Measurements from ENCODE around the gene CRYGC. TPM values are rescaled to one million over a fixed set of nuclear protein-coding genes. Genes with fewer than 3 reads are reported as not detected.
"Not testable (repeated sequence)": the region's sequence is repeated elsewhere in the genome, so short reads cannot be mapped to it uniquely, and the experiment has no call there.

The CRYGC gene
- total RNA-seq, 1 donor from 2014 or later: not detected

DNA sequence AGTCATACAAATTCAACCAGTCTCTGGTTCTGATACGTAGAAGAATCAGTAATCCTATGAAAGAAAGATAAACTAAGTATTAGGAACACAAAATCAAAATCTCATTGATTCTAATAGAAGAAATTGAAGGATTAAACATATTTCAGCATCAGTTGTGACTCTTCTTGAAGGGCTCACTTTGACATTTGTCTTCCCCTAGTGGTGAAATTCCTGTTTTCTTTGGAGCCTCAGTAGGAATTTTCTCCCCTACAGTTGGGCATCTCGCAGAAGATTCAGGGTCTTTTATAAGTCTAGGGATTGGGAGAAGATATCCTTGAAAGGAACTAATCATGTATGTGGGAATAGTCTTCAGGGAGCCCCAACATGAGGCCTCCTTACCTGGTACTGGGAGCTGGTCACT, 19.2 kb upstream of the CRYGC start:
- Mint-ChIP-seq H3K4me3 (no peak overlapping the region), H3K4me1 (ENCODE audit: low read depth) (no peaks in the 10 kb centered on the region), H3K9me3 (no peaks in the 10 kb centered on the region)

DNA sequence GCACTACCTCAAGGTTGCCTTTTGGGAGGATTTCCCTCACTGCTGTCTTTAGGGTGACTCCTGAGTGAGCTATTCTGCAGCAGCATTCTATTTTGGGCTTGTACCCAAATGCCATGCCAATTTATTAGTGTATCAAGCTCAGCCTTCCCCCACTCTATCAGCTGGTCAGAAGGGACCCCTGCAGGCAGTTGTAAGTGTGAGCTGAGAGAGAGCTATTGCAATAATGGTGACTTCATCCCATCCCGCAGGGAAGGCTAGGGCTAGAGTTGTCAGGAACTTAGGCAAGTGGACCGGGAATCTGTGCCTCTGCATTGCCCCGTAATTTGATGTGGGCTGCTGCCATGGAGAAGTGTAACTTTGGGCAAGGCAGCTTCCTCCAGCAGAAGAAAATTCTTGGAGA, 18.1 kb upstream of the CRYGC start:
- H3K4me3 Mint-ChIP-seq: no peak overlapping the region
- intact Hi-C loops (cut with micrococcal nuclease): no loop called here
- no peak overlapping the region for H3K27ac Mint-ChIP-seq
- no peak for DNase-seq (ENCODE audit: low spot score)
- no peaks in the 10 kb centered on the region for H3K27me3 Mint-ChIP-seq (ENCODE audit: insufficient read depth)
- no peaks in the 10 kb centered on the region for H3K4me1 Mint-ChIP-seq (ENCODE audit: low read depth)
- no peaks in the 10 kb centered on the region for H3K9me3 Mint-ChIP-seq
- H3K36me3 Mint-ChIP-seq (ENCODE audit: low read depth): no peaks in the 10 kb centered on the region

More for the DNA sequence above, 19.2 kb upstream of the CRYGC start:
- no peak for DNase-seq (ENCODE audit: low spot score)
- Mint-ChIP-seq H3K36me3 (ENCODE audit: low read depth) (no peaks in the 10 kb centered on the region), H3K27ac (no peak overlapping the region), H3K27me3 (ENCODE audit: insufficient read depth) (no peaks in the 10 kb centered on the region)
- intact Hi-C loops (cut with micrococcal nuclease): no loop called here

DNA sequence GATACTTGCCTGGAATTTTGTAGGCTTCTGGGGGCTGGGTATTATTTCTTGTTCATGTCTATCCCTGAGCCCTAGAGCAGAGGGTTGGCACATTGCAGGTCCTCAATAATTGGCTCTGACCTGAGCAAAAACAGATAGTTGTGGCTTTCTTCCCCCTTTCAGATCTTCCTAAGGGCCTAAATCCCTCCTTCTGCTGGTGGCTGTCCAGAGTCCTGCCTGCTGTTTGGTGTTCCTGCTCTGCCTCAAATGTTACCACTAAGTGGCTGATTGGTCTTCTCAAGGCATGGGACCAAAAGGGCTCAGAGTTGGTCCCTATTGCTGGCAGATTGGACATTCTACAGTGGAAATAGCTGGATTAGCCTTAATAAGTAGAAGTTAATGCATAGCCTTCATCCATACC, 17.4 kb upstream of the CRYGC start:
- Mint-ChIP-seq H3K27ac (no peak overlapping the region), H3K27me3 (ENCODE audit: insufficient read depth) (no peaks in the 10 kb centered on the region), H3K4me1 (ENCODE audit: low read depth) (no peaks in the 10 kb centered on the region), H3K36me3 (ENCODE audit: low read depth) (no peaks in the 10 kb centered on the region), H3K4me3 (no peak overlapping the region), H3K9me3 (no peaks in the 10 kb centered on the region)
- no peak for DNase-seq (ENCODE audit: low spot score)
- intact Hi-C loops (cut with micrococcal nuclease): no loop called here

DNA sequence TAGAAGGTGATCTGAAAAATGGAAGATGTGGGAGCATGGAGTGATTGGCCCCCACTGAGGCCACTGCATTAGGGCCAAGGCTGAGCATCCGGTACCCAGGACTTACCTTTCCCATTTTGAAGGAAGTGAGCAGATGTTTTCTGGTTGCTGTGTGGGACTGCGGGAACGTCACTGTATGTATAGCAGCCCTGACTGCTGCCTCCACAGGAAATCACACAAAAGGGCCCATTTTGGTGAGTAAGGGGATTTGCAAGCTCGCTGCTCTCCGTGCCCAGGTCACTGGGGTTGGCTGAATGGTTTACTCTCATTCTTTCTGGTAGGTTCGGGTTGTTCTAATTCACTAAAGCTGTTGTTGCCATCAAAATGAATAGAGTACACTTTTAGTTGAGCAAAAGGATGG, 16.4 kb upstream of the CRYGC start, which contains the start of gene CRYGB:
TSS of gene CRYGB (minus strand) at position 153 of the 400 bp plus-strand sequence. CDS start at position 115, 38 bp downstream.
- intact Hi-C loops (cut with micrococcal nuclease): no loop called here

DNA sequence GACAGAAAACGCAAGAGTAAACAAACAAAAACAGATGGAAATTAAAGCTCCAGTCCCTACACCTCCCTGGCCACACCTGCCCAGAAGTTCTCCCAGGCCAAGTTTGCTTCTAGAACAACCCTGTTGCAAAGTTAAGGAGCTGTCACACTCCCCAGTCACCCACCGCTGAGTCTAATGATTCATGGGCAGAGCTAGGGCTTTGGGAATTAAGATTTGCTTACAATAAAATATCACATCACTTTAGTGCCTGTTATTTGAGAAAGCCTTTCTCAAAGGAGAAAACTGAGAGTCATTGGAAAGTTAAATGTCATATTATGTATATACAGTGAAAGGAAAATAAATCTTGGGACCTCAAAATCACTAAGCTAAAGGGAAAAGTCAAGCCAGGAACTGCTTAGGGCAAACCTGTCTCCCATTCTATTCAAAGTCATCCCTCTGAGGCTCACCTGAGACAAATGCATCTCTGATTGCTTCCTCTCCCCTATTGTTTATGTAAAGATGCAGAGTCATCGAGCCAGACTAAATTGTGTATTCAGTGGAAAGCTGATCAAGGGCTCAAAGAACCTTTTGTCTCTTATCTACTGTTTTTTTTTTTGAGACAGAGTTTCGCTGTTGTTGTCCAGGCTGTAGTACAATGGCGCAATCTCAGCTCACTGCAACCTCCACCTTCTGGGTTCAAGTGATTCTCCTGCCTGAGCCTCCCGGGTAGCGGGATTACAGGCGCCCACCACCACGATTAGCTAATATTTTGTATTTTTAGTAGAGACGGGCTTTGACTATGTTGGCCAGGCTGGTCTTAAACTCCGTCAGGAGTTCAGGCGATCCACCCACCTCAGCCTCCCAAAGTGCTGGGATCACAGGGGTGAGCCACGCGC, 13.5 kb upstream of the CRYGC start:
- Mint-ChIP-seq H3K9me3 (no peaks in the 10 kb centered on the region), H3K4me1 (ENCODE audit: low read depth) (no peaks in the 10 kb centered on the region), H3K4me3 (no peak overlapping the region), H3K27me3 (ENCODE audit: insufficient read depth) (no peaks in the 10 kb centered on the region), H3K27ac (no peak overlapping the region), H3K36me3 (ENCODE audit: low read depth) (no peaks in the 10 kb centered on the region)
- intact Hi-C loops (cut with micrococcal nuclease): no loop called here
- no peak for DNase-seq (ENCODE audit: low spot score)

More for the DNA sequence above, 16.4 kb upstream of the CRYGC start, which contains the start of gene CRYGB:
- H3K27me3 Mint-ChIP-seq (ENCODE audit: insufficient read depth): no peaks in the 10 kb centered on the region
- no peaks in the 10 kb centered on the region for H3K4me1 Mint-ChIP-seq (ENCODE audit: low read depth)
- no peaks in the 10 kb centered on the region for H3K9me3 Mint-ChIP-seq
- no peak for DNase-seq (ENCODE audit: low spot score)
- H3K36me3 Mint-ChIP-seq (ENCODE audit: low read depth): no peaks in the 10 kb centered on the region
- no peak within 1 kb of the TSS for H3K4me3 Mint-ChIP-seq
- no peak within 1 kb of the TSS for H3K27ac Mint-ChIP-seq

DNA sequence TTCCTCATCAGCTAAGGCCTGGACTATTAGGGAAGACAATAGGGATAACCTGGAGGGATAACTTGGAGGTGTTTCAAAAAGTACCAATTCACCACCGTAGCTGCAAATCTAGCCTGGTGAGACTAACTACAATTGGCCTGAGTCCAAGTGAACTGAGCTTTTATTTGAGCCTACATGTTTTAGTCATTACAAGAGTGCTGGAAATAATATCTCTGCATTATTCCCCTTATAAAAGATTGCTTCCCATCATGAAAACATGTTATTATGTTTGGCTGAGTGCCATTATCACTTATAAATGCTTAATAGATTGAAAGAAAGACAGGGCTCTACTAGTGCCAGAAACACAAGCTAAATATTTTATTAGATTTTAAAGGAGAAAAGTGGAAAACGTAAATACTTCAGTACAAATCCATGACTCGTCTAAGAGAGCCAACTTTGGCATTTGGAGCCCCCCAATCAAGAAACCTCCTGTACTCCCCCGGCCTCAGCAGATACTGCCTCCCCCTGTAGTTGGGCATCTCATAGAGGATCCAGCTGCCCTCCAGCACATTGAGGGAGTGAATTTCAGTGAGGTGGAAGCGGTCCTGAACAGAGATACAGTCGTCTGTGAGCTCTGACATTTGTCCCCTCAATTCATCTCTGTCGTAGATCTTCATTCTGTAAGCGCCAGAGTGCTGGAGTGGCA, 12.8 kb upstream of the CRYGC start:
- Mint-ChIP-seq H3K27me3 (ENCODE audit: insufficient read depth) (no peaks in the 10 kb centered on the region), H3K4me3 (no peak overlapping the region), H3K27ac (no peak overlapping the region), H3K9me3 (no peaks in the 10 kb centered on the region), H3K36me3 (ENCODE audit: low read depth) (no peaks in the 10 kb centered on the region), H3K4me1 (ENCODE audit: low read depth) (no peaks in the 10 kb centered on the region)
- intact Hi-C loops (cut with micrococcal nuclease): no loop called here
- no peak for DNase-seq (ENCODE audit: low spot score)

DNA sequence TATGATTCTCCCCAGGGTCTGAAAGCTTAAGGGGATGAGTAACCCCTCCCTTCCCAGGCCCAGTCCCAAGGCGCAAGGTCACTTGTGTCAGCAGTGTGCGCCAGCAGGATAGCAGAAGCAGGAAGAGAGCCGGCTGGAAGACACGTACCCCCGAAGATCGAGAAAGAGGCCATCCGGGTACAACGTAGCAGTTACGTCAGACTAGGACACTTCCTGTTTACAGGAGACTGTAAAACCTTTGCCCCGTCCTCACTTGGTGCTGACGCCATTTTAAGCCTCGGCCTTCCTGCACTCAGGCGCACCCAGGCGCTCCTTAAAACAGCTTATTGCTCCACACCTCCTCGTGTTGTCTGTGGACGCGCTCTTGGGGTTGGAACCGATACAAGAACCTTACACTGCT, 9.8 kb upstream of the CRYGC start:
- intact Hi-C loops (cut with micrococcal nuclease): no loop called here
- Mint-ChIP-seq H3K4me3 (no peak overlapping the region), H3K36me3 (ENCODE audit: low read depth) (no peaks in the 10 kb centered on the region), H3K4me1 (ENCODE audit: low read depth) (peaks cover 8% of the 10 kb centered on the region), H3K9me3 (no peaks in the 10 kb centered on the region), H3K27me3 (ENCODE audit: insufficient read depth) (no peaks in the 10 kb centered on the region), H3K27ac (no peak overlapping the region)
- DNase-seq (ENCODE audit: low spot score): no peak

DNA sequence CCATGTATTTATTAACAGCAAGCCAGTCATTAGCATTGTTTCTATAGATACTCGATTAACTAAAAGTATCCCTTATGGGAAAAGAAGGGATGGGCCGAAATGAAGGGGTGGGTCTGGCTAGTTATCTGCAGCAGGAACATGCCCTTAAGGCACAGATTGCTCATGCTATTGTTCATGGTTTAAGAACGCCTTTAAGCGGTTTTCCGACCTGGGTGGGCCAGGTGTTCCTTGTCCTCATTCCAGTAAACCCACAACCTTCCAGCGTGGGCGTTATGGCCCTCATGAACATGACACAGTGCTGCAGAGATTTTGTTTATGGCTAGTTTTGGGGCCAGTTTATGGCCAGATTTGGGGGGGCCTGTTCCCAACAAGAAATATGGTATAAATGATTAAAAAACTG, 8.7 kb upstream of the CRYGC start:
- H3K27ac Mint-ChIP-seq; H3K4me1 Mint-ChIP-seq (ENCODE audit: low read depth); H3K27me3 Mint-ChIP-seq (ENCODE audit: insufficient read depth); intact Hi-C loops (cut with micrococcal nuclease); H3K36me3 Mint-ChIP-seq (ENCODE audit: low read depth); H3K4me3 Mint-ChIP-seq; DNase-seq (ENCODE audit: low spot score); H3K9me3 Mint-ChIP-seq: not testable (repeated sequence)

DNA sequence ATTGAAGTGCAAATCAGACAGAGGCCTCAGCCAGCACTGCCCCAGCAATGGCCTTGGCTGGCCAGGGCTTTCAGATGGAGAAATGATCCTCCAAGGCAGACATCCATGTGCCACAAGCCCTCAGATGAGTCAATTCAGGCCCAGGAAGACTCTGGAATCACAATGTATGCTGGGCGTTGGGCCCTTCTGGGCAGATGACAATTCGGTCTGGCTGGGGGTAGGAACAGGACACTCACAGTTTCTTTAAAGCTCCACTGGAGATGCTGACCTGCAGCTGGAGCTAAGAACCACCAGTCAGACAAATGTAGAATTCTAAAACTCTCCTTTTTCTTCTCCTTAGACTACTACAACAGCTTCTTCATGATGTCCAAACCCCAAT, 7.1 kb upstream of the CRYGC start:
- H3K9me3 Mint-ChIP-seq: no peaks in the 10 kb centered on the region
- H3K27ac Mint-ChIP-seq: no peak overlapping the region
- intact Hi-C loops (cut with micrococcal nuclease): no loop called here
- no peak for DNase-seq (ENCODE audit: low spot score)
- no peak overlapping the region for H3K4me3 Mint-ChIP-seq
- H3K27me3 Mint-ChIP-seq (ENCODE audit: insufficient read depth): no peaks in the 10 kb centered on the region
- H3K36me3 Mint-ChIP-seq (ENCODE audit: low read depth): no peaks in the 10 kb centered on the region
- H3K4me1 Mint-ChIP-seq (ENCODE audit: low read depth): peaks cover 8% of the 10 kb centered on the region

DNA sequence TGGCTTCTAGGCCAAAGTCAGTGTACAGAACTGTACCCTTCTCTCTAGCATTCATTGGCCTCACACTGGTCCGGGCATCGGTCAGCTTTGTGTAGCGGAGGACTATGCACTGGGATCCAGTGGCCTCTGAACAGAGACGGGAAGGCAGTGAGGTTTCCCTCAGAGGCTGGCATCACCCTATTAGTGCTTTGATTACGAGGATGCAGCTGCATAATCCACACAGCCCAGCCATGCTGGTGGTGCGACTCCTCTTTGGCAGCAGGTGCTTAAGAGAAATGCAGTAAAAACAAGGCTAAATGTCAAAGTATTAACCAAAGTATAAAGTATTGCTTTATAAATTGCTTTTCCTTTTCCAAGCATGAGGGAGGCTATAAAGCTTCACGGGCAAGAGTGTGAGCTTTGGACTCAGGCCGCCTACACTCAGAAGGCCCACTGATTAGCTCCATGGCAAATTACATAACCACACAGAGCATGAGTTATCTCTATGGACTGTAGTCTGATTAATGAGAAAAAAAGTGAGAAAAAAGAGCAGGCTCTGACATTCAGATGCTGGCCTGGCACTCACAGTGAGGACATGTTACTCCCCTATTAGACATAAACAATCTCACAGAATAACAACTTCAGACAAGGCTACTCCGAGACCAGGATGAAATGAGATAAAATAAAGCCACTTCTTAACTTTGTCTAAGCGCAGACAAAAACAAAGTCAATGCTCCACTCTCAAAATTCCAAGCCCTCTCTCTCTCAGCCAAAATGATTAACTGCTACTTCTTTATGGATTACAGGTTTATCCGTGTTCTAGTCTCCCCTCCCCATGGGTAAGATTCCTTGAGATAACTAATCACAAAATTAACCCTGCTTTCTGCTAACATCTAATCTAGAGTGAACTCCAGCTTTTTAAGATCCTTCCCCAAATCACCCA, 6.4 kb upstream of the CRYGC start:
- H3K27ac Mint-ChIP-seq: no peak overlapping the region
- intact Hi-C loops (cut with micrococcal nuclease): no loop called here
- H3K9me3 Mint-ChIP-seq: no peaks in the 10 kb centered on the region

DNA sequence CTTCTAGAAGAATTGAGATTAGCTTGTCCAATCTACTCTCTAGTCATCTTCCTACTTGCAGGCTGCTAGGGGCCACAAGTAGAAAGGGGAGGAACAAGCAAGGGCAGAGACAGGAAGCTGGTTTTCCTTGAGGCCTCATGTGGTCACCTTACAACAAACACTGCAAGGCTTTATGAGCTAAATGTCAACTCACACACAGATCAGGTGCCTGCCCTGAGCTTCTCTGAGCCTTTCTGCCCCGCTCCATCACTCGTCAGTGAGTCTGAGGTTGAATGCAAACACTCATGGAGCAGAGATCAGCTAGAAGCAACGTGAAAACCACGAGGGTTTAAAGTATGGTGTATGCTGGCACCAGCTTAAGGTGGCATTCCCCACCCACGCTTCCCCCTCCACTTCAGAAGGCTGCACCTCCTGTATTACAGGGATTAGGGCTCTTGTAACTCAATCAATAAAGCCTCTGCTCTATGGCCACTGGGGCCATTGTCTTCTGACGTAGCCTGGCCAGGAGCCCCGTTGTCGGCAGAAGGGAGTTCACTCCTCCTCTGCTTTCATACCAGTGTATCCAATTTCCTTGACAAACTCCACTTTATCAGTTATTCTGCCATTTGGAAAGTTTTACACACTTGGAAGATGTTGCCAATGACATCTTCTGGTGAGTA, 5.4 kb upstream of the CRYGC start:
- intact Hi-C loops (cut with micrococcal nuclease): no loop called here
- no peak overlapping the region for H3K4me3 Mint-ChIP-seq
- H3K27me3 Mint-ChIP-seq (ENCODE audit: insufficient read depth): no peaks in the 10 kb centered on the region
- no peak overlapping the region for H3K27ac Mint-ChIP-seq
- no peaks in the 10 kb centered on the region for H3K9me3 Mint-ChIP-seq
- no peaks in the 10 kb centered on the region for H3K36me3 Mint-ChIP-seq (ENCODE audit: low read depth)
- DNase-seq (ENCODE audit: low spot score): no peak
- peaks cover 8% of the 10 kb centered on the region for H3K4me1 Mint-ChIP-seq (ENCODE audit: low read depth)

More for the DNA sequence above, 6.4 kb upstream of the CRYGC start:
- Mint-ChIP-seq H3K27me3 (ENCODE audit: insufficient read depth) (no peaks in the 10 kb centered on the region), H3K36me3 (ENCODE audit: low read depth) (no peaks in the 10 kb centered on the region), H3K4me3 (no peak overlapping the region), H3K4me1 (ENCODE audit: low read depth) (peaks cover 8% of the 10 kb centered on the region)
- DNase-seq (ENCODE audit: low spot score): no peak

DNA sequence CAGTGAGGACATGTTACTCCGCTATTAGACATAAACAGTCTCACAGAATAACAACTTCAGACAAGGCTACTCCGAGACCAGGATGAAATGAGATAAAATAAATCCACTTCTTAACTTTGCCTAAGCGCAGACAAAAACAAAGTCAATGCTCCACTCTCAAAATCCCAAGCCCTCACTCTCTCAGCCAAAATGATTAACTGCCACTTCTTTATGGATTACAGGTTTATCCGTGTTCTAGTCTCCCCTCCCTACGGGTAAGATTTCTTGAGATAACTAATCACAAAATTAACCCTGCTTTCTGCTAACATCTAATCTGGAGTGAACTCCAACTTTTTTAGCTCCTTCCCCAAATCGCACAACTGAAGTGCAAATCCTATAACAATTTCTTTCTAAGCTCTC, 1.1 kb upstream of the CRYGC start:
- H3K27ac Mint-ChIP-seq: no peak overlapping the region
- peaks cover 8% of the 10 kb centered on the region for H3K4me1 Mint-ChIP-seq (ENCODE audit: low read depth)
- H3K4me3 Mint-ChIP-seq: no peak overlapping the region
- H3K36me3 Mint-ChIP-seq (ENCODE audit: low read depth): no peaks in the 10 kb centered on the region
- intact Hi-C loops (cut with micrococcal nuclease): no loop called here
- H3K9me3 Mint-ChIP-seq: no peaks in the 10 kb centered on the region
- no peak for DNase-seq (ENCODE audit: low spot score)
- H3K27me3 Mint-ChIP-seq (ENCODE audit: insufficient read depth): peaks cover 7% of the 10 kb centered on the region

Data from activated T-helper 1 cell treated with anti-CD3 and anti-CD28 coated beads, Interleukin-12 subunit alpha, Interleukin-12 subunit beta, Interleukin-2, Interleukin-4 antibody, amounts not matched to agents 30 ng/mL and 10 ng/mL and 1 ng/mL, durations not matched to agents 14 hours and 24 hours and 36 hours (primary cell).